HG03432 (cell line): Measurements from ENCODE around the gene RAET1G.

Experiments
- ATAC-seq: cut with Tn5 transposase; IDR thresholded peaks from one replicate; pipeline ENCODE4 v1.9.1; 2021; ENCODE audit warnings: mild to moderate bottlenecking, moderate library complexity; ENCODE audit not compliant: unreplicated experiment

RAET1G gene

GRCh38 chr6:149871182-149871581, 51.7 kb downstream of the RAET1G start:
- no peak for ATAC-seq

- ATAC-seq = no peak
Observed at GRCh38 chr6:149869275-149869892, 53.5 kb downstream of the RAET1G start.

- ATAC-seq = no peak
Observed at GRCh38 chr6:149867876-149868640, 54.9 kb downstream of the RAET1G start.
